Neural cell (in vitro differentiated cells): ENCODE data around the gene SYT1. TPM values are rescaled to one million over a fixed set of nuclear protein-coding genes. Genes with fewer than 3 reads are reported as not detected.

Experiments used
- H2AFZ ChIP-seq: fragments of 200-600, 300-800 bp; sonication (generic), shearing (Covaris generic); 2 replicates; pipeline ENCODE4 v1.6.0; 2014; ENCODE audit warnings: low read depth, mild to moderate bottlenecking, antibody characterized with exemption, low read length, moderate library complexity
- H3F3A ChIP-seq: fragments of 200-600 bp; shearing (Covaris generic); 2 replicates; pipeline ENCODE4 v1.6.1; 2016; ENCODE audit warnings: mild to moderate bottlenecking, moderate library complexity, mixed read lengths, antibody characterized with exemption, low read length; ENCODE audit not compliant: insufficient read depth, poor library complexity, severe bottlenecking
- H3K27ac ChIP-seq: fragments of 200-600, 300-800 bp; sonication (generic), shearing (Covaris generic); 2 replicates; pipeline ENCODE4 v1.5.1; 2014; ENCODE audit warnings: mild to moderate bottlenecking, low read length, moderate library complexity
- H3K27me3 ChIP-seq: fragments of 300-800, 200-600 bp; sonication (generic), shearing (Covaris generic); 2 replicates; pipeline ENCODE4 v1.6.0; 2014; ENCODE audit warnings: mild to moderate bottlenecking, low read depth, low read length, moderate library complexity; ENCODE audit not compliant: insufficient read depth
- H3K36me3 ChIP-seq: fragments of 300-800, 200-600 bp; sonication (generic), shearing (Covaris generic); 2 replicates; pipeline ENCODE4 v1.5.1; 2014; ENCODE audit warnings: mild to moderate bottlenecking, antibody characterized with exemption, low read length, moderate library complexity; ENCODE audit not compliant: insufficient read depth
- H3K4me2 ChIP-seq: fragments of 300-800, 200-600 bp; sonication (generic), shearing (Covaris generic); 2 replicates; pipeline ENCODE4 v1.6.0; 2014; ENCODE audit warnings: mild to moderate bottlenecking, low read length
- H3K4me3 ChIP-seq: fragments of 300-800, 200-600 bp; sonication (generic), shearing (Covaris generic); 2 replicates; pipeline ENCODE4 v1.5.1; 2014; ENCODE audit warnings: mild to moderate bottlenecking, low read length, moderate library complexity
- H3K79me2 ChIP-seq: fragments of 200-600 bp; shearing (Covaris generic); replicated peaks from 2 replicates; pipeline ENCODE4 v1.6.0; 2014; ENCODE audit warnings: mild to moderate bottlenecking, low read length, moderate library complexity; ENCODE audit not compliant: insufficient read depth
- H3K9ac ChIP-seq: fragments of 300-800, 200-600 bp; sonication (generic), shearing (Covaris generic); 2 replicates; pipeline ENCODE4 v1.6.1; 2016; ENCODE audit warnings: mild to moderate bottlenecking, low read length, mixed read lengths
- H3K9me2 ChIP-seq: fragments of 200-600 bp; shearing (Covaris generic); 2 replicates; pipeline ENCODE4 v1.6.1; 2016; ENCODE audit warnings: mild to moderate bottlenecking, low read length, mixed read lengths; ENCODE audit not compliant: insufficient read depth
- H3K9me3 ChIP-seq: fragments of 200-600, 300-800 bp; sonication (generic), shearing (Covaris generic); 2 replicates; pipeline ENCODE4 v1.6.1; 2016; ENCODE audit warnings: mild to moderate bottlenecking, mixed run types, low read length, moderate library complexity, mixed read lengths
- H4K20me1 ChIP-seq: fragments of 200-600 bp; shearing (Covaris generic); 2 replicates; pipeline ENCODE4 v1.6.1; 2016; ENCODE audit warnings: mild to moderate bottlenecking, mixed run types; ENCODE audit not compliant: insufficient read depth
- EP300 ChIP-seq: fragments of 450-650 bp; conservative IDR thresholded peaks from 2 replicates; pipeline ENCODE4 v1.6.1; 2014; ENCODE audit warnings: antibody characterized with exemption, mild to moderate bottlenecking, moderate library complexity; ENCODE audit not compliant: poor library complexity, severe bottlenecking
- EZH2 ChIP-seq: fragments of 200-600, 300-800 bp; shearing (Covaris generic), sonication (generic); IDR thresholded peaks from 2 replicates; pipeline ENCODE4 v1.6.1; 2014; ENCODE audit warnings: antibody characterized with exemption, low read length, borderline replicate concordance, mild to moderate bottlenecking; ENCODE audit not compliant: insufficient read depth, poor library complexity, severe bottlenecking
- MXI1 ChIP-seq: fragments of 450-650 bp; conservative IDR thresholded peaks from 2 replicates; pipeline ENCODE4 v1.6.1; 2014; ENCODE audit warnings: antibody characterized with exemption, mild to moderate bottlenecking; ENCODE audit not compliant: poor library complexity, severe bottlenecking
- POLR2AphosphoS5 ChIP-seq: IDR thresholded peaks from 2 replicates; pipeline ENCODE4 v1.6.1; 2012
- RAD21 ChIP-seq: fragments of 450-650 bp; conservative IDR thresholded peaks from 2 replicates; pipeline ENCODE4 v1.6.1; 2014; ENCODE audit warnings: antibody characterized with exemption, mild to moderate bottlenecking, moderate library complexity
- SMC3 ChIP-seq: fragments of 450-650 bp; conservative IDR thresholded peaks from 2 replicates; pipeline ENCODE4 v1.6.1; 2014; ENCODE audit warnings: antibody characterized with exemption, mild to moderate bottlenecking, moderate library complexity; ENCODE audit not compliant: poor library complexity
- TAF1 ChIP-seq: IDR thresholded peaks from 2 replicates; pipeline ENCODE4 v1.6.1; 2012; ENCODE audit warnings: low read depth
- polyA plus RNA-seq: library from polyadenylated mRNA; depleted of rRNA; stranded (reverse); fragments of >200 nt; gene quantifications from 2 replicates; pipeline ENCODE4 v1.2.3, GENCODE V29; 2014
- TF ChIP-seq, protein P1 (sequence below): IDR thresholded peaks from 2 replicates; pipeline ENCODE4 v1.6.1; 2012; ENCODE audit warnings: borderline replicate concordance
- TF ChIP-seq, protein P2 (sequence below): fragments of 450-650 bp; IDR thresholded peaks from 2 replicates; pipeline ENCODE4 v1.5.1; 2014; ENCODE audit warnings: antibody characterized with exemption, mild to moderate bottlenecking, moderate library complexity; ENCODE audit not compliant: poor library complexity, severe bottlenecking

The SYT1 gene
- polyA plus RNA-seq, 1 donor from 2014 or later = 103 TPM

DNA sequence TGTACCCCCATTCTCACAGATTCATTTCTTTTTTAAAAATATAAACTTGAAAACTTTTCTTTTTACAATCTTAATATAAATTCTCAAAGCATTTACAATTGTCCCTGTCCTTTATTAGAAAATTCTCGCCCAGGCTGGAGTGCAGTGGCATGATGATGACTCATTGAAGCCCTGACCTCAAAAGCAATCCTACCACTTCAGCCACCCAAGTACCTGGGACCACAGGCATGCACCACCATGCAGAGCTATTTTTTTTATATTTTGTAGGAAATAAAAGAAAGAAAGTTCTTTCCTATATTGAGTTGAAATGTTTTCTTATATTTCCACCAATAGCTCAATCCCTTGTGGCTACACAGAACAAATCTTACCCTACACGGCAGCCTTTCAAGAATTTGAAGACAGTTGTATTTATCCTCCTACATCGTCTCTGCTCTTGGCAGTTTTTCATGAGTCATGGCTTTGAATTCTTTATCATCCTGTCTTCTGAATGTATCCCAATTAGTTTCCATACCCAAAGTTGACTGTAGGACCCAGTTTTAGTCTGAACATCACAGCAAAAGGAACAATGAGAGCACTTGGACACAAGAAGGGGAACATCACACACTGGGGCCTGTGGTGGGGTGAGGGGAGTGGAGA, 52.4 kb downstream of the SYT1 start:
- Histone ChIP-seq H3K4me3 (no peak overlapping the region), H3K9ac (no peak overlapping the region), H3K79me2 (peaks cover 7% of the 10 kb centered on the region), H3K27me3 (no peaks in the 10 kb centered on the region), H3F3A (no peaks in the 10 kb centered on the region), H3K4me2 (no peak overlapping the region), H3K36me3 (no peaks in the 10 kb centered on the region), H3K9me3 (no peaks in the 10 kb centered on the region), H2AFZ (no peak overlapping the region), H3K27ac (no peak overlapping the region), H3K9me2 (no peaks in the 10 kb centered on the region), H4K20me1 (no peaks in the 10 kb centered on the region)
- TF ChIP-seq TAF1 (no peak), SMC3 (no peak), POLR2AphosphoS5 (no peak), EZH2 (no peak), EP300 (no peak), MXI1 (no peak), RAD21 (no peak)
- TF ChIP-seq, protein P1, sequence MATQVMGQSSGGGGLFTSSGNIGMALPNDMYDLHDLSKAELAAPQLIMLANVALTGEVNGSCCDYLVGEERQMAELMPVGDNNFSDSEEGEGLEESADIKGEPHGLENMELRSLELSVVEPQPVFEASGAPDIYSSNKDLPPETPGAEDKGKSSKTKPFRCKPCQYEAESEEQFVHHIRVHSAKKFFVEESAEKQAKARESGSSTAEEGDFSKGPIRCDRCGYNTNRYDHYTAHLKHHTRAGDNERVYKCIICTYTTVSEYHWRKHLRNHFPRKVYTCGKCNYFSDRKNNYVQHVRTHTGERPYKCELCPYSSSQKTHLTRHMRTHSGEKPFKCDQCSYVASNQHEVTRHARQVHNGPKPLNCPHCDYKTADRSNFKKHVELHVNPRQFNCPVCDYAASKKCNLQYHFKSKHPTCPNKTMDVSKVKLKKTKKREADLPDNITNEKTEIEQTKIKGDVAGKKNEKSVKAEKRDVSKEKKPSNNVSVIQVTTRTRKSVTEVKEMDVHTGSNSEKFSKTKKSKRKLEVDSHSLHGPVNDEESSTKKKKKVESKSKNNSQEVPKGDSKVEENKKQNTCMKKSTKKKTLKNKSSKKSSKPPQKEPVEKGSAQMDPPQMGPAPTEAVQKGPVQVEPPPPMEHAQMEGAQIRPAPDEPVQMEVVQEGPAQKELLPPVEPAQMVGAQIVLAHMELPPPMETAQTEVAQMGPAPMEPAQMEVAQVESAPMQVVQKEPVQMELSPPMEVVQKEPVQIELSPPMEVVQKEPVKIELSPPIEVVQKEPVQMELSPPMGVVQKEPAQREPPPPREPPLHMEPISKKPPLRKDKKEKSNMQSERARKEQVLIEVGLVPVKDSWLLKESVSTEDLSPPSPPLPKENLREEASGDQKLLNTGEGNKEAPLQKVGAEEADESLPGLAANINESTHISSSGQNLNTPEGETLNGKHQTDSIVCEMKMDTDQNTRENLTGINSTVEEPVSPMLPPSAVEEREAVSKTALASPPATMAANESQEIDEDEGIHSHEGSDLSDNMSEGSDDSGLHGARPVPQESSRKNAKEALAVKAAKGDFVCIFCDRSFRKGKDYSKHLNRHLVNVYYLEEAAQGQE = no peak
- TF ChIP-seq, protein P2, sequence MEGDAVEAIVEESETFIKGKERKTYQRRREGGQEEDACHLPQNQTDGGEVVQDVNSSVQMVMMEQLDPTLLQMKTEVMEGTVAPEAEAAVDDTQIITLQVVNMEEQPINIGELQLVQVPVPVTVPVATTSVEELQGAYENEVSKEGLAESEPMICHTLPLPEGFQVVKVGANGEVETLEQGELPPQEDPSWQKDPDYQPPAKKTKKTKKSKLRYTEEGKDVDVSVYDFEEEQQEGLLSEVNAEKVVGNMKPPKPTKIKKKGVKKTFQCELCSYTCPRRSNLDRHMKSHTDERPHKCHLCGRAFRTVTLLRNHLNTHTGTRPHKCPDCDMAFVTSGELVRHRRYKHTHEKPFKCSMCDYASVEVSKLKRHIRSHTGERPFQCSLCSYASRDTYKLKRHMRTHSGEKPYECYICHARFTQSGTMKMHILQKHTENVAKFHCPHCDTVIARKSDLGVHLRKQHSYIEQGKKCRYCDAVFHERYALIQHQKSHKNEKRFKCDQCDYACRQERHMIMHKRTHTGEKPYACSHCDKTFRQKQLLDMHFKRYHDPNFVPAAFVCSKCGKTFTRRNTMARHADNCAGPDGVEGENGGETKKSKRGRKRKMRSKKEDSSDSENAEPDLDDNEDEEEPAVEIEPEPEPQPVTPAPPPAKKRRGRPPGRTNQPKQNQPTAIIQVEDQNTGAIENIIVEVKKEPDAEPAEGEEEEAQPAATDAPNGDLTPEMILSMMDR = no peak

DNA sequence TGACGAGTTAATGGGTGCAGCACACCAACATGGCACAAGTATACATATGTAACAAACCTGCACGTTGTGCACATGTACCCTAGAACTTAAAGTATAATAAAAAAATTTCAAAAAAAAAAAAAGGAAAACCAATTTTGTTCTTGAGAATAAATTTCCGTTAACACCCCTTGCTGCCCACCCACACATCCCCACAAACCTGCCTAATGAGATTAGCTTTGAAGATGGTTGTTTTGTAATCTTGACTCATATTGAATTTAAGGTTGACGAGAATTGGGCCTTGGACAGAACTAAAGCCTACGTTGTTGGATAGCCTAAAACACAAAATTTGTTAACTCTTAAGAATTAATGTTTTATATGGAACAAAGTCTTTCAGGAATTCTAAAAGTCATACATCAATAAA, 52.9 kb downstream of the SYT1 start:
- Histone ChIP-seq H3F3A (no peaks in the 10 kb centered on the region), H3K36me3 (no peaks in the 10 kb centered on the region), H4K20me1 (no peaks in the 10 kb centered on the region), H3K9me3 (no peaks in the 10 kb centered on the region), H3K4me2 (no peak overlapping the region), H3K9me2 (no peaks in the 10 kb centered on the region), H3K27ac (no peak overlapping the region), H3K27me3 (no peaks in the 10 kb centered on the region), H2AFZ (no peak overlapping the region), H3K4me3 (no peak overlapping the region), H3K79me2 (peaks cover 7% of the 10 kb centered on the region), H3K9ac (no peak overlapping the region)
- TF ChIP-seq TAF1 (no peak), EP300 (no peak), POLR2AphosphoS5 (no peak), MXI1 (no peak), EZH2 (no peak), RAD21 (no peak), SMC3 (no peak)
- TF ChIP-seq, protein P1 = no peak
- TF ChIP-seq, protein P2 = no peak
